ENCODE measurements around the gene TBC1D7.

The TBC1D7 gene

DNA sequence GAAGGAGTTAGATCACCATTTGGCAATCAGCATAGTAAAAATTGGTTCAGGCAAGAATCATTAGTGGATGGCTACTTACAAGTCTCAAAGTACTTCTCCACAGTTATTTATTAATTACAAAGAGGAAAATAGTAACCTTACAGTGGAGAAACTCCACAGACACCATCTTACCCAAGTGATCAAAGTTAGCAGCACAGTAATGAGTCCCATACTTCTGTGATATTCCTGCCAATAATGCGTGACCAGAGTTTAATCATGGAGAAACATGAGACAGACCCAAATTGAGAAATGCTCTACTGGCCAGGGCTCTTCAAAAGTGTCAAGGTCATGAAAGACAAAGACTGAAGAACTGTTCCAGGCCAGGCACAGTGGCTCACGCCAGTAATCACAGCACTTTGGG lies 9.5 kb downstream of the TBC1D7 start:
- no peak for DNase-seq

DNA sequence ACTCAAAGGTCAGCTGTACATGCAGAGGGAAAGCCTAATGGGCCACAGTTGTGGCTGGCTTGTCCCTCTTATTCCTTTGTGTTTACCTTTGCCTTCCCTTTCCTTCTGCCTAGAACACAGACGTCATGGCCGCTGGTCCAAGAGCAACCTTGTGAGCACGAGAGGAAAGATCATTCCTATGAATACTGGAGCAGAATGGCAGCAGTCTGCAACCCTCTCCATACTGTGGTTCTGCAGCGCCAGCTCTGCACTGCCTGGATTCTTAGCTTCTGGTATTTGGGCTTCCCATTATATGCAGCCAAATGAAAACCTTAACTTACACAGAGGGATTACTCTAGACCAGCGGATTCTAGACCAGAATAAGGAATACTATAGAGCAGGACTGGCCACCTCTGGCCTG lies 12.4 kb downstream of the TBC1D7 start:
- DNase-seq: no peak

DNA sequence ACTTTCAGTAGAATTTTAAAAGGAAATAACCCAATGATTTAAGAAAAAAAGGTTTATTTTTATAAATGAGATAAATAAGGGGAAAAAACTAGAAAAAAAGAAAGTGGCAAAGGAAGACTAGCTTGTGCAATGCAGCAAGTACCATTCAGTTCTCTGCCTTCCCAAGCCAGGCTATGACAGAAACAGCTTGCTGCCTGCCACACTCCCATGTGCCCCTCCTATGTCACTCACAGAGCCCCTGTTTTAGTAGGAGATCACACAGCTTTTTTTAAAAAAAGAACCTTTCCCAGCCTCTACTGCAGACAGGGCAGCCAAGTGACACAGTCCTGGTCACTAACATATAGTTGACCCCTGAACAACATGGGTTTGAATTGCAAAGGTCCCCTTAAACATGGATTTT lies 13.5 kb downstream of the TBC1D7 start:
- DNase-seq: no peak

DNA sequence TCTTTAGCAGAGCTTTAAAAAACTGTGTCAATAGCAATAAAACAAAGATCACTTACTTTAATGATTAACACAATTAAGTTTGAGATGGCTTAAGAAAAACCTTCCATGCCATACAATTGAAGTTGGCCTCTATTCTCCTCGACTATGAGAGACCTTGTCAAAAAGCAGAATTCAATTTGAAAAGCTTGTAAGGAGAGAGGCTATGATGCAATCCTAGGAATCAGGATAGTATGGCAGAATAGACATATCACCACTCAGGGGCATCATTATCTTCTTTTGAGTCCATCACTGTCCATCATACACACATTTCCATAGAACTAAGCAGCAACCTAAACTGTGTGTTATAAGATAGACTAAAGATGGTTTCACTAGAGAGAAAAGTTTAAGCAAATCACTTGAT lies 17.2 kb downstream of the TBC1D7 start:
- DNase-seq: no peak

DNA sequence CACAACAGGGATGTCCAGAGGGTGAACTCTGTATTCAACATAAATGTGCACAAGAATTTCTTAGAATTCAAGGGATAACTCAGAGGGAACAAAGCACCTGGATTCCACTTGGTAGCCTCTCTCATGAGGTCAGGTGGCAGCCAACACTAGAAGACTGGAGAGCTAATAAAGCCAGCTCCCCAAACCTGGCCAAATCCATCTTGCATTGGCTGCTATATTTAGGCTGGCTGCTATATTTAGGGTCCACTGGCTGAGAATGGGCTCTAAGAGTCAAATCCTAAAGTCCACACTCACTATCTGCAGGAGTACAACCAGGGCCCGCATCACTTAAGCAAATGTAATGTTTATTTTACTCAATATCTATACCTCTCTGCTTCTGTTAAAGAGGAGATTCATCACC lies 20.0 kb downstream of the TBC1D7 start:
- no peak for DNase-seq

DNA sequence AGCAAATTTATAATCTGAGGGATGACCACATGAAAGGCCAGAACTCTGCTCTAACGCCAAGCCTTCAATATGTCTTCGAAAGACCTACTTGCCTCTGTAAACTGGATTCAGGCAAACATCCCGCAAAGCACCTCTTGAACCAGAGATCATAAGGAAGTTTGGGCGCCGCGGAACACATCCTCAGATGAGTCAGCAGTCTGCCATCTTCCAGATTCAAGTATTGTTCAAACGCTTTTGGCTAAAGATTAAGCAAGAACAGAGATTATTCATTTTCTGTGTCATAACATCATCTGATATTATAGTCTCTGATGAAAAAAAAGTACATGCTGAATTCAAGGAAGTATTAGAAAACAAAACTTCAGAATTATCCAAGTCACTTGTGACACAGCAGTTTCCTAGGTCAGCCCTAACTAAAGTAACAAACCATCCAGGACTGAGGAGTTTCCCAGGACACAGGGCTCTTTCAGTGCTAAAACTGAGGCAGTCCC lies 20.8 kb downstream of the TBC1D7 start:
- no peak for DNase-seq

DNA sequence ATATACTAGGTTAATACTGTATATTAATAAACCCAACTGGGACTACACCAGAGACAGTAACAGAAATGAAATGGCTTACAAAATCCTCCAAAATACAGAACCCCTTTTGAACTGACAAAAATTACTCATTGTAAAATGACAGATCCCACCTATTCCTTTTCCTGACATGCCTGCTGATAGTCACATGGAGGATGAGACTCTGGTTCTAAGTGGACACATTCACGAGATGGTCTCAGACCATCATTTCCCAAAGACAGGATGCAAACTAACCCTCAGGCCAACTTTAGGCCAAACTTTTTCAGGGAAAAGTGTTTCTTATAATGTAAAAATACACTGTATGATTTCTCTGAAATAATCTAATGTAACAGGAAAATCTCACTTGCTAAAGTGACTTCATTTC lies 22.5 kb downstream of the TBC1D7 start:
- DNase-seq: no peak

DNA sequence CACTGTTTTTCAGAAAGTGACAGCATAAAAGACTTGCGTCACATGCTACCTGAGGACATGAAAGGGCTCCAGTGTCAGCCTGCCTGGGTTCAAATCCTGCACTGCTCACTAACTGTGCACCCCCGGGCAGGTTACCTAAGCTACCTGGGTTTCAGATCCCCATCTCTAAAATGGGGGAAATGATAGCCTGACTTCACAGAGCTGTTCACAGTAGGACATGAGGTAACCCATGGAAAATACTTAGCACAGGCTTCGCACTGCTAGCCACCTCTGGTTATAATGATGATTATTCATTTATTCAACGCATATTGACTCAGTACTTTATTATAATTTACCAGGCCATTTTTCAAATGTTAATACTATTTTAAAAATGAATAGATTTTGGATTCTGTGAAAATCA lies 23.0 kb downstream of the TBC1D7 start:
- DNase-seq: no peak

DNA sequence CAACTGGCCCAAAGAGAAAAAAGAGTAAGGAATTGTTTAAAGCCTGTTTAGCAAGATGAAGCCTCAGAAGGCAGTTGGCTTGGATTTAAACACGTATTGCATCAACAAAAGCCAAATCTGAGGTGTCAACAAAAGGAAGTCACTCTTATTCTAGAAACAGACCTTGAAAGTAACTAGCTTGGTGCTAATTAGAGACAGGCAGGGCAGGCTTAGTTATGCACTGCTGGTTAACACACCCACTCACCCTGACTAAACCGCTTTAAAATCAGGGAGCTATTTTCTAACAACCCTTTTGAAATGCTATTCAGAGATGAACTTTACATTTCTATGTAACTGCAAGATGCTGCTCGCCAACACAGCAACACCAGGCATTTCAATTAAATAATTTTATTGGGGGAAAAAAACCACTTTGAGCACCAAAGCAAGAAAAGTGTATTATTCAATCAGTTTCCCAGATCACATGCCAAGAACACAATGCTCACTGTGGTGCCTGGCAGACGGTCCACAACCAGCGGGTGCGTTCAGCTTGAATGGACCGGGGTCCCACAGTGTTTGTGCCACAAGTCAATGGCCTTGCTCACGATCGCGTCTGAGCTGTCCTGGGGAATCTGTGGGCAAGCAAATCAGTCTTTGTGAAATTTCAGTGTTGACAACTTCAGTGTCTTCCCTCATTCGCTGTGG lies 23.6 kb downstream of the TBC1D7 start:
- DNase-seq: no peak

DNA sequence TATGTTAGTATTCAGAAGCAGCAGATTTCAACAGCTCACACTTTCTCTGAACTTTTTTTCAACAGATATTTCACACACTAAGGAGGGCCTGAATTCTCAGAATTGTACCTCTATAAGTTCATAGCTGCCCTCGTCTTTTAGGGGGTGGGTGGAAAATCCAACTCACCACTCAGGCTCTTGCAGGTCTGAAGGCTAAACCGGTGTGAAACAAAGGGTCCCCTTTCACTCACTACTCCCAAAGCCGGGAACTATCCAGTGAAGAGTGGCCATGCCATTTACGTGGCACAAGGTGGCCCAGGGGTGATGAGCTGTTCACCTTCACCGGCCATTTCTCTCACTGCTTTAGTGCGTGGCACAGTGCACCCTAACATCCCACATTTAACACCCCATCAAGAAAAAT lies 24.2 kb downstream of the TBC1D7 start:
- DNase-seq: no peak

DNA sequence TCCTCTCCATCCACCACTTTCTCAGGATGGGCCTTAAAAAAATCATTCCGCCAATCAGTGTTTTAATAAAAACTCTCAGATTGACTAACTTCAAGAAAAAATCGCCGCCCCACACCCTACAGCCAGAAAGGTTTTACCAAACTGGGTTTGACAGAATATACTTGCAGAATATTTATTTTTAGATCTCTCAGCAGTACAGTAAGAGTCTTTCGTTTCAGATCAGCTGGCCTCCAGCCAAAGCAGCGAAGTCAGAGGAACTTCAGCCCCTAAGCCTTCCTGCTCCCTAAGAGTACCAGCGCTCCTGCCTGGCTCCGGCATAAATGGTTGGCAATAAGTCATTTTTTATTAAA lies 24.7 kb downstream of the TBC1D7 start:
- no peak for DNase-seq

DNA sequence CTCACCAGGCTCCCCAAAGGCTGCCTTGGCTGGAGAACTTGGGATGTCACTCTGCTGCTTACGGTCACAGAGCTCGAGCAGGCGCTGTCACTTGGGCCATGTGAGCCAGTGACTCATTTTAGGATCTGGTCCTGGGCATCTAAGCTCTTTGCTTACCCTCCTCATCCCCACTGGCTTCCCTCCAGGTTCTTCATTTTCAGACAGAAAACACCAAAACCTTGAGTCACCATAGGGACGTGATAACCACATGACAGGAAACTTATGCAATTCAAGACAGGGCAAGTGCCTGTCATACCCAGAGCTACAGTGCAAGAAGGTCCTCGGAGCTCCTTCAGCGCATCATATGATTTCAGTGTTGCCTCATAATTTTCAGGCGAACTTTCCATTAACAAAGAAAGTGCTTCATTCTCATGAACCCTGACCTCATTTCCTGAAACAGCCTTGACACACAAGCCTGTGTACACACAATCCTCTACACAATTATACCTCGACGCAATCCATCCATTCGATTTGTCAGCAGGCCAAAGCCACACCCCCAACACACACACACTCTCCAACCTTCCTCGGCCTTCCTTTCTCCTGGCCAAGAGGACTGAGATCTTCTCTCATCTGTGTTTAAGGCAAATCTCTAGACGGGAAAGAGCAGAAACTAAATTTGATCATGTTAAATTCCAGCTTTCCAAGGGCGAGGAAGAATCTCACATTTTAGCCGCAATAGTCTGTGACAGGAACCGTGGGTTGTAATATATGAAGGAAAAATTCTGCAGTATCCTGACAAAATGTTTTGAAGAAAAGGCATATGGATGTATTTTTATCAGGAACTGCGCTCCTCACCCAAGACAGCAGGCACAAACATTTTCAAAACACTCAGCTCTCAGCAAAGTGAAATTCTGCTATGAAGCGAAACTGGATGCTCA lies 25.3 kb downstream of the TBC1D7 start:
- no peak for DNase-seq

DNA sequence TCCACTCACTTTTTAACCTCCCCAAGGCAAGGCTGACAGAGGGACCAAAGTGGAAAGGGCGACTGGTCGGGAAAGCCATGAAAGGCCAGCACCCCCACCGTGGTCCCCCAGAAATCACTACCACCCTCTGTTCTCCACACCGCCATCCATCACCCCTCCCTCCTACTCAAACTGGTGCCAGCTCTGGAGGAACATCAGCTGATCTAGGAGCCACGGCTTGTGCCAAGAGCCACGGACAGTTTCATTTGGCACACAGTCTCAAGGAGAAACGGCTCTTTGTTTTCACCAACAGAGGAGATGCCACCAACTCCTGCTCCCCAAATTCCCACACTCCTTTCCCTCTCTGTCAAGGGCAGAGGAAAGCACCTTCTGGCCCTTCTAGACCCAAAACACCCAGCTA lies 26.0 kb downstream of the TBC1D7 start:
- DNase-seq: no peak

DNA sequence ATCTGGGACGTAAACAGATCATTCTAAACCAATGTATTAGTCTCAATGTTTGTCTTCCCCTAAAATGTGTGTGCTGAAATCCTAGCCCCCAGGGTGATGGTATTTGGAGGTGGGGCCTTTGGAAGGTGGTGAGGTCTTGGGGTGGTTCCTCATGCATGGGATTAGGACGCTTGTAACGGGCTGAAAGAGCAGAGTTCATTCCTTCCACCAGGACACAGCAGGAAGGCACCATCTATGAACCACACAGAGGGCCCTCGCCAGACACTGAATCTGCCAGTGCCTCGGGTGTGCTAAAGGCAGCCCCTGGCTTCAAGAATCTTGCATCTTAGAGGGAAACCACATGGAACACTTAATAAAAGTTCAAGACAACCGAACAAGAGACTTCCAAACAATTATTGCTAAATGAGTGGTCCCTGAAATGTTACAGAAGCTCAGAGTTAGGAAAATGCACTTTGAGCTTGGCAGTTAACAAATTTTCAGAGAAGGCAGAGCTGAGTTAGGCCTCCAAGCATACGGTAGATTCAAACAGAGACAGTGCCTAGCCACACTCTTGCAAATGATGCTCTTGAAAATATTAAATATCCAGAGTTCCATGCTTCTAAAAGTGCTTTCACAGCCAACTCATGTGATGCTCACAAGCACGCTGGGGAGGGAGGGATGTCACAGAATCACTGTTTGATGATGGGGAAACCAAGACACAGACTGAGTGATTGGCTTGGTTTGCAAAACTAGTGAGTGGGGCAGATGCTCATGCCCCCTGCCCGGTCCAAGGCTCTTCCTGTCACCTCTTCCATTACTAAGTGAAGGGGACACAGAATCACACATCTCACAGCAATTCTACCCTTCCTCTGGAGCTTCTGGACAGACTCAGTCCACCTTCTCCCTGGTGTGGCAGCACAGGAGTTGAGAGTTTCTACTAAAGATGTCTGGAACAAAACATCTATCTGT lies 27.4 kb downstream of the TBC1D7 start:
- DNase-seq: no peak

DNA sequence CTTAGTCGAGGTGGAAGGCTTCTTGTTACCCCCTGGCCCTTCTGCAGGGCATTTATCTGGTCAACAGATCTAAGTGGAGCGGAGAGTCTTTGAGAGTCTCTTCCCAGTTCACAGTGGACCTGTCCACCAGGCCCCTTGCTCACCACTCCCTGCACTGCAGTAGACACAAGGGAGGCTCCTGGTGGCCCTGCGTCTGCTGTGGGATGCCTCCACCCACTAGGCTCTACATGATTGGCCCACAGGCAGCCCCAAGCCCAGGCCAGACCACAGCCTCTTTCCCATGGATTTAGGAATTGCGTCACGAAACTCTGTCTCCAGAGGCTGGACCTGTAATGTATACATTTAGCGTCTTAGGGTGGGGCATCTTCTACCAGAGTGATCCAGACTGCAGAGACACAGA lies 28.4 kb downstream of the TBC1D7 start:
- no peak for DNase-seq

DNA sequence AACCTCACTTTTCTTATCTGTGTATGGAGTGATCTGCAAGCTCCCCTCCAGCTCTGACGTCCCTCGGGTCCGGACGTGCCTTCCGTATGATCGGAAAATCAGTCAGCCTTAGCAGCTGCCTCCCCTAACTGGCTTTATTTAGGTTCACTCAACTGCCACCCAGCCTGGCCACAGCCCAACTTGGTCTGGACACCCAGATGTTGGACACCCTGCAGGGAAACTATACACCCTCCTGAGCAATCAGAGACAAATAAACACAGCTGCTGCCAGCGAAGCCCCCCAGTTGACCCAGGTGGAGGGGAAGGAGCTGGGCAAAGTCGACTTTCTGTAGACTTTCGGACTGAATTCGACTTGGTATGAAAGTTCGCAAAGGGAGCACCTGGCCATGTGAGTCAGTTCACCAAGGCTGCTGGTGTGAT lies 28.9 kb downstream of the TBC1D7 start:
- DNase-seq: no peak

DNA sequence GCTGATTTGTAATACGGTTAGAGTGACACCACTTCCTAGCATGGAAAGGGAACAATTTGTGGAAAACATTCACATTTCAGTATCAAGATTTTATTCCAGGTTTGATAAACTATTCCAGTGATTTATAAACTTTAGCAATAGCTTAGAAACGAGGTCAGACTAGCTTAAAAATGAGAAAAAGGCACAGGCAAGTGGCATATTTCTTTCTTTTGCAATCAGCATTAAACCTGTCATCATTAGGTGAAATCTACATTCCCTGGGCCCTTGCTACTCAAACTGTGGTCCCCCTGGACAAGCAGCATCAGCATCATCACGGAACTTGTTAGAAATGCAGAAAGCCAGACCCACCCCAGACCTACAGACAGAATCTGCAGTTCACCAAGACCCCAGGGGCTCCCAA lies 29.9 kb downstream of the TBC1D7 start:
- no peak for DNase-seq

DNA sequence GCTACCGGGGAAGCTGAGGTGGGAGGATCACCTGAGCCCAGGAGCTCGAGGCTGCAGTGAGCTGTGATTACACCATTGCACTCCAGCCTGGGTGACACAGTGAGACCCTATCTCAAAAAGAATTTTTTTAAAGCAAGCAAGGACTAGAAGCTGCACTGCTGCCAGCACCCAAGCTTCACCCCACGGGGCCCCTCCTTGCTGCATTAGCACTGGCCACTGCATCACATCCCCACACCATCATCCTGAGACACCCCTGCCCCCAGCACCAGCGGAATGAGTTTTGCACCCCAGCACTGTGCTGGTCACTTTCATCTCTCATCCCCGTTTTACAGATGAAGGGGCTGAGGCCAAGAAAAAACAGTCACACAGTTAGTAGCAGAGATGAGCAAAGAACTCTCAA lies 30.9 kb downstream of the TBC1D7 start:
- no peak for DNase-seq

DNA sequence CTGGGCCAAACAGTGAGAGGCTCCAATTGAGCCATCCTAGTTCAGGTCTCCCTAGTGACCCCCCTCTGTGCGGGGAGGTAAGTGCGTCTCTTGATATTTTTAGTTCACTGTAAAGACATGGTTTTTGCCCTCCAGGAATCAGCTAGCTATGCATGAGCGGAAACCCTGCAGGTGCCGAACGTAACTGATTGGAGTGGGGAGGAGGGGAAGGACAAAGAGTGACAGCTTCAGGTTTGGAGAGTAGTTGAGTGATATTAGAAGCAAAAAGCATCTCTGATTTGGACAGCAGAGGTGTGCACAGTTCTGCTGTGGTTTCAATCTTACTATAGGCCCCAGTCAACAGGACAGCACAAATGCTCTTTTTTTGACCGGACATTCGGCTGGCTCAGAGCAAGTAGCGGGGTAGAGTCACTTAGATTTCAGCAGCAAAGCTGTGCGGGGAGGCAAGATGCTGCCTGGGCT lies 31.8 kb downstream of the TBC1D7 start:
- DNase-seq: no peak

DNA sequence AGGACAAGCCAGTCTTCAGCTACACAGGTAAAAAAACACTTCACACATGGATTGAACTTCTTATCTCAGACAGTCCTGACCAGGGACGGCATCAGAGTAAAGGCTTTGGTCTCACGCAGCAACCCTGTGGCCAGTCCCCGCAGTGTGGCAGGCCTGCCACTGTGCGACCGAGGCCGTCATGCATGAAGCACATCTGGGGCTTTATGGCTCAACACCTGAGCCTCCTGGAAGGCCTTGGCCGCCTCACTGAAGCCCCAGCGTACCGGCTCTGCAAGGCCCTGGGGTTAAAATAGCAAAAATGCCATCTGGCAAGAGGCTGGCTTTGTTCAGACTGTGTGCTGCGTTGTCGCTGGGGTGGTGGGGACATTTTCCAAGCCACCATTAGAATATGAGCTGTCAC lies 32.8 kb downstream of the TBC1D7 start:
- no peak for DNase-seq

DNA sequence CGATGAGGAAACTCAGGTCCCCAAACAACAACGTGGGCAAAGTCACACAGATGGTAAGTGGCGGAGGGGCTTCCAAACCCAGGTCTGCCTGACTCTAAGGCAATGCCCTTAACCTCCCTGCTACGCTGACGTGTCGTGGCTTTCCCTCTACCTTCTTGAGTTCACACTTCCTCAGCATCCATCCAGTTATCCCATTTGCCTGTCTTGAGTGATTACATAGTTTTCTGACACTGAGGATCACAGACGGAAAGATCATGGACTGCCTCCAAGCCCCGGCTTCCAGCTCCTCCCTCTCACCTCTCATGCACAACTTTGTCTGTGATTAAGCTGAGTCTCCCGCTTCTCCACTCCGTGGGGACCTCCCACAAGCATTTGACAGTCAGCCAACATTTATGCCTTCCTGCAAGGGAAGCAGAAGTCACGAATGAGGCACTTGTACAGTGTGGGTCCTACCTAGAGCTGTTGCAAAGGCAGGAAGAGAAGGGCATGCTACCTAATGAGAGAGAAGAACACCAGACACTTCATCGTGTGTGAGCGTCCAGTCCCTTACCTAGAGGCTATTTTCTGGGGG lies 33.8 kb downstream of the TBC1D7 start:
- DNase-seq: no peak

DNA sequence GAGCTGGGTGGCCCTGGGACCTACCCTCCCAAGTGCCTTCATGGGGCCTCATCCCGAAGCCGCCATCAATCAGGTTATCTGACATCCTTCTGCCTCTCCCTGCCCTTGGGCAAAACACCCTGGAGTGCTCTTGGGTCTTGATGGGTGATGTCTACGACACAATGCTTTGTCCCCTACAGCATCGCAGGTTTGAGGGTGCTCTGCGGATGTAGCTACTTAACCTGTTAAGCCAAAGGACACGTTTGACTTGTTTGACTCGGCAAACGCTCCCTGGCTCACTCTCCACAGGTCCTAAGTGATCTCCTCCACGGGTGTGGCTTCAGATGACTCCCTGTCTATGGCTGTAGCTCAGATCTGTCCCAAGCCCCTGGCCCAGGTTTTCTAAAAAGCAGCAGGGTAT lies 35.6 kb downstream of the TBC1D7 start:
- no peak for DNase-seq

DNA sequence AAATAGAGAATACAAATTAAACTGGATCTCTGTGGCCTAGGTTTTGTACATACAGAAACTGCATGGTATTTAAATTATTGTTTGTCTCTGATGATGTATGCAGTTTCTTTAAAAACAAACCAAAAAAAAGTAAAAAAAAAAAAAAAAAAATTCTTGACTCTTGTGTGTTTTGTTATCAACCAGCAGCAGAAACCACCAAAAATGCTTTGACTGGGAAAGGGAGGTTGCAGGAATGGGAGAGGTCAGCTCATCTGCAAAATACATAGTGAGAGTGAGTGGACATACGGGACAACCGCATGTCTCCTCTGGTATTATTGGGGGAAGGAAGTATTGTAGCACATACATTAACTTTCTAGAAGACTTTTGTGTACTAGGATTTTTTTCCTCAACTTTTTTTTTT lies 38.0 kb downstream of the TBC1D7 start:
- DNase-seq: no peak
